Loucy (cell line): ENCODE results near the gene NBPF12.
"Not testable (repeated sequence)": the region's sequence is repeated elsewhere in the genome, so short reads cannot be mapped to it uniquely, and the experiment has no call there.

Experiments used
- EZH2phosphoT487 ChIP-seq: fragments of 200-600 bp; IDR thresholded peaks from 2 replicates; pipeline ENCODE4 v1.6.1; 2018; ENCODE audit warnings: antibody characterized with exemption, mild to moderate bottlenecking, moderate library complexity, borderline replicate concordance
- TF ChIP-seq, protein P1 (sequence below): fragments of 200-600 bp; sonication (generic); conservative IDR thresholded peaks from 2 replicates; pipeline ENCODE4 v1.5.1; 2014; ENCODE audit warnings: mild to moderate bottlenecking, antibody characterized with exemption, low read length

DNA sequence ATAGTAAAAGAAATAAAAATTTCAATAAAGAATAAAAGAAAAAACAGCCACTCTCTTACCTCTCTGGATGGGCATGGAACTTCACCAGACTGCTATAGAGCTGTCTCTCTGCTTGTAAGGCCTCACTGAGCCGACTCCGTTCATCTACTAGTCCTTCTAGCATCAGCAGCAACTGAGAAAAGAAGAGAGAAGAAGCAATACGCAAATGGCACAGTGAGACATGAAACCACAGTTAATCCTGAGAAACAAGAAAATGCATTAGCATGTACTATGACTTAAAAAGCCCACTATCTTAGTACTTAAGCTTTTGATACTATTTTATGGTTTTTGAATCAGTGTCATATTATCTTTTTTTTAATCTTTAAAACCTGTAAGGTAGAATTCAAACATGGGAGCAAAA is 104.8 kb downstream of the NBPF12 start:
- TF ChIP-seq, protein P1, sequence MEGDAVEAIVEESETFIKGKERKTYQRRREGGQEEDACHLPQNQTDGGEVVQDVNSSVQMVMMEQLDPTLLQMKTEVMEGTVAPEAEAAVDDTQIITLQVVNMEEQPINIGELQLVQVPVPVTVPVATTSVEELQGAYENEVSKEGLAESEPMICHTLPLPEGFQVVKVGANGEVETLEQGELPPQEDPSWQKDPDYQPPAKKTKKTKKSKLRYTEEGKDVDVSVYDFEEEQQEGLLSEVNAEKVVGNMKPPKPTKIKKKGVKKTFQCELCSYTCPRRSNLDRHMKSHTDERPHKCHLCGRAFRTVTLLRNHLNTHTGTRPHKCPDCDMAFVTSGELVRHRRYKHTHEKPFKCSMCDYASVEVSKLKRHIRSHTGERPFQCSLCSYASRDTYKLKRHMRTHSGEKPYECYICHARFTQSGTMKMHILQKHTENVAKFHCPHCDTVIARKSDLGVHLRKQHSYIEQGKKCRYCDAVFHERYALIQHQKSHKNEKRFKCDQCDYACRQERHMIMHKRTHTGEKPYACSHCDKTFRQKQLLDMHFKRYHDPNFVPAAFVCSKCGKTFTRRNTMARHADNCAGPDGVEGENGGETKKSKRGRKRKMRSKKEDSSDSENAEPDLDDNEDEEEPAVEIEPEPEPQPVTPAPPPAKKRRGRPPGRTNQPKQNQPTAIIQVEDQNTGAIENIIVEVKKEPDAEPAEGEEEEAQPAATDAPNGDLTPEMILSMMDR, result not testable (repeated sequence)
- TF ChIP-seq EZH2phosphoT487, result not testable (repeated sequence)
